SK-N-SH treated with all-trans-retinoic acid at 6 μM for 48 hours (cell line): ENCODE results near the gene LCLAT1.

Source experiments
- ATAC-seq: fragments of 200-7000 bp; cut with Tn5 transposase; 3 replicates; pipeline ENCODE4 v1.9.1; 2020; ENCODE audit warnings: mild to moderate bottlenecking, moderate library complexity
- ARNTL ChIP-seq: fragments of 450-650 bp; formaldehyde crosslinking; IDR thresholded peaks from 2 replicates; pipeline ENCODE4 v1.5.0; 2020; ENCODE audit warnings: low read depth, mild to moderate bottlenecking, moderate library complexity, borderline replicate concordance
- BACH2 ChIP-seq: fragments of 250-450 bp; sonication (Bioruptor Pico); IDR thresholded peaks from 2 replicates; pipeline ENCODE4 v1.9.0; 2021; ENCODE audit warnings: mild to moderate bottlenecking, borderline replicate concordance
- CREB5 ChIP-seq: fragments of 250-450 bp; sonication (Bioruptor Pico); IDR thresholded peaks from 2 replicates; pipeline ENCODE4 v1.5.1; 2020; ENCODE audit warnings: low read depth, mild to moderate bottlenecking, moderate library complexity
- CSDC2 ChIP-seq: fragments of 250-450 bp; sonication (Bioruptor Pico); IDR thresholded peaks from 2 replicates; pipeline ENCODE4 v1.5.0; 2020; ENCODE audit warnings: mild to moderate bottlenecking, moderate library complexity
- CSRNP3 ChIP-seq: fragments of 250-450 bp; sonication (Bioruptor Pico); IDR thresholded peaks from 2 replicates; pipeline ENCODE4 v1.5.1; 2021; ENCODE audit warnings: mild to moderate bottlenecking, moderate library complexity
- ESRRG ChIP-seq: fragments of 250-450 bp; sonication (Bioruptor Pico); IDR thresholded peaks from 2 replicates; pipeline ENCODE4 v1.6.1; 2021; ENCODE audit warnings: mild to moderate bottlenecking
- GLIS3 ChIP-seq: fragments of 250-450 bp; sonication (Bioruptor Pico); IDR thresholded peaks from 2 replicates; pipeline ENCODE4 v1.5.0; 2020; ENCODE audit warnings: mild to moderate bottlenecking, moderate library complexity
- ISL1 ChIP-seq: fragments of 250-450 bp; sonication (Bioruptor Pico); IDR thresholded peaks from 2 replicates; pipeline ENCODE4 v2.1.2; 2022; ENCODE audit warnings: mild to moderate bottlenecking, moderate library complexity
- POU6F1 ChIP-seq: fragments of 250-450 bp; sonication (Bioruptor Pico); IDR thresholded peaks from 2 replicates; pipeline ENCODE4 v1.8.0; 2021; ENCODE audit warnings: low read depth, mild to moderate bottlenecking, moderate library complexity, borderline replicate concordance
- PPARA ChIP-seq: fragments of 250-450 bp; sonication (Bioruptor Pico); IDR thresholded peaks from 2 replicates; pipeline ENCODE4 v1.5.0; 2020; ENCODE audit warnings: mild to moderate bottlenecking, borderline replicate concordance
- RARB ChIP-seq: fragments of 250-450 bp; sonication (Bioruptor Pico); IDR thresholded peaks from 2 replicates; pipeline ENCODE4 v1.8.0; 2021; ENCODE audit warnings: mild to moderate bottlenecking, moderate library complexity
- SNAI2 ChIP-seq: fragments of 250-450 bp; sonication (Bioruptor Pico); IDR thresholded peaks from 2 replicates; pipeline ENCODE4 v1.5.0; 2020; ENCODE audit warnings: mild to moderate bottlenecking, moderate library complexity
- TCF4 ChIP-seq: fragments of 250-450 bp; sonication (Bioruptor Pico); IDR thresholded peaks from 2 replicates; pipeline ENCODE4 v1.8.0; 2021; ENCODE audit warnings: mild to moderate bottlenecking, moderate library complexity, borderline replicate concordance
- TOX ChIP-seq: fragments of 250-450 bp; sonication (Bioruptor Pico); IDR thresholded peaks from 2 replicates; pipeline ENCODE4 v1.8.0; 2021; ENCODE audit warnings: mild to moderate bottlenecking, moderate library complexity, borderline replicate concordance
- ZC3H10 ChIP-seq: fragments of 250-450 bp; sonication (Bioruptor Pico); IDR thresholded peaks from 2 replicates; pipeline ENCODE4 v1.5.1; 2021; ENCODE audit warnings: mild to moderate bottlenecking, moderate library complexity
- ZFP30 ChIP-seq: fragments of 450-650 bp; formaldehyde crosslinking; IDR thresholded peaks from 2 replicates; pipeline ENCODE4 v1.5.0; 2022; ENCODE audit warnings: mild to moderate bottlenecking, moderate library complexity
- ZNF565 ChIP-seq: fragments of 450-650 bp; formaldehyde crosslinking; conservative IDR thresholded peaks from 2 replicates; pipeline ENCODE4 v1.5.0; 2020; ENCODE audit warnings: low read depth, mild to moderate bottlenecking, moderate library complexity
- ZNF70 ChIP-seq: fragments of 450-650 bp; formaldehyde crosslinking; IDR thresholded peaks from 2 replicates; pipeline ENCODE4 v1.5.0; 2020; ENCODE audit warnings: mild to moderate bottlenecking, moderate library complexity
- ZNF8 ChIP-seq: fragments of 450-650 bp; formaldehyde crosslinking; IDR thresholded peaks from 2 replicates; pipeline ENCODE4 v1.5.0; 2020; ENCODE audit warnings: mild to moderate bottlenecking, moderate library complexity
- TF ChIP-seq, protein P1 (sequence below): fragments of 250-450 bp; sonication (Bioruptor Pico); IDR thresholded peaks from 2 replicates; pipeline ENCODE4 v1.8.0; 2020; ENCODE audit warnings: mild to moderate bottlenecking, moderate library complexity, borderline replicate concordance
- TF ChIP-seq, protein P2 (sequence below): fragments of 250-450 bp; sonication (Bioruptor Pico); IDR thresholded peaks from 2 replicates; pipeline ENCODE4 v1.5.0; 2020; ENCODE audit warnings: mild to moderate bottlenecking, moderate library complexity

The LCLAT1 gene

DNA sequence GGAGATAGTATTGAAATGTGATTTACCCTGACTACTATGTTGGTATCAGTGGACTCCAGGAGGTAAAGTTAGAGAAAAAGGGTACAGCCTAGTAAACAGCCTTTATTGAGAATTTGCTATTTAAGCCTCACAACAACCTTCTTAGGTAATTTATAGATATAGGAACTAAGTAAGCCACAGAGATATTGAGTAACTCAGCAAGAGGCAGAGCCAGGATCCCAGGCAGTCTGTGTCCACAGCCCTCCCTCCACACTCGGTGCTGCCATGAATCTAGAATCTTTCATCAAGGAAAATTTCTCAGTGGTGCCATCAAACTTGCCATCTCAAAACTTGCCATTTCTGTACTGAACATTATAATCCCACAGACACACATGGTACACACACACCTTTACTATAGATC, 189.3 kb downstream of the LCLAT1 start:
- no peak for TF ChIP-seq POU6F1 (CRISPR knock-in tag)
- no peak for TF ChIP-seq ZC3H10 (CRISPR knock-in tag)
- no peak for TF ChIP-seq ARNTL (CRISPR knock-in tag)
- ATAC-seq = no peak

DNA sequence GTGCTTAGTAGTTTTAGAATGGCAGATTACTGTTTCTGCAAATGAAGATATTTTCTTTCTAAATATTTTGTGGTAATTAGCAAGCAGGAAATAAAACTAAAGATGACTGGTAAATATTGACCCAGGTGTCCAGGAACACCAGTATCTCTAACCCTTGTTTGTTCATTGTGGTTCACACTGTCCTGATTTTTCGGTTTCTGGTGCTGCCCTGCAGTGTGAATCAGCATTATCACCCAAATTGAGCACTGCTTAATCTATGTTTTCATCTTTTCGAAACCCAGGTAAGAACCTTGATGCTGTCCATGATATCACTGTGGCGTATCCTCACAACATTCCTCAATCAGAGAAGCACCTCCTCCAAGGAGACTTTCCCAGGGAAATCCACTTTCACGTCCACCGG, 192.8 kb downstream of the LCLAT1 start:
- ATAC-seq = no peak
- TF ChIP-seq CREB5 (CRISPR knock-in tag) (no peak), PPARA (no peak), RARB (CRISPR knock-in tag) (no peak), ARNTL (CRISPR knock-in tag) (no peak), TCF4 (no peak), ESRRG (CRISPR knock-in tag) (no peak), SNAI2 (CRISPR knock-in tag) (no peak), ZNF8 (CRISPR knock-in tag) (no peak), POU6F1 (CRISPR knock-in tag) (no peak), ZNF70 (CRISPR knock-in tag) (no peak), ZNF565 (no peak), CSDC2 (CRISPR knock-in tag) (no peak), GLIS3 (CRISPR knock-in tag) (no peak), CSRNP3 (CRISPR knock-in tag) (no peak), BACH2 (CRISPR knock-in tag) (no peak), ISL1 (CRISPR knock-in tag) (no peak), TOX (no peak), ZFP30 (CRISPR knock-in tag) (no peak)
- TF ChIP-seq, protein P1, sequence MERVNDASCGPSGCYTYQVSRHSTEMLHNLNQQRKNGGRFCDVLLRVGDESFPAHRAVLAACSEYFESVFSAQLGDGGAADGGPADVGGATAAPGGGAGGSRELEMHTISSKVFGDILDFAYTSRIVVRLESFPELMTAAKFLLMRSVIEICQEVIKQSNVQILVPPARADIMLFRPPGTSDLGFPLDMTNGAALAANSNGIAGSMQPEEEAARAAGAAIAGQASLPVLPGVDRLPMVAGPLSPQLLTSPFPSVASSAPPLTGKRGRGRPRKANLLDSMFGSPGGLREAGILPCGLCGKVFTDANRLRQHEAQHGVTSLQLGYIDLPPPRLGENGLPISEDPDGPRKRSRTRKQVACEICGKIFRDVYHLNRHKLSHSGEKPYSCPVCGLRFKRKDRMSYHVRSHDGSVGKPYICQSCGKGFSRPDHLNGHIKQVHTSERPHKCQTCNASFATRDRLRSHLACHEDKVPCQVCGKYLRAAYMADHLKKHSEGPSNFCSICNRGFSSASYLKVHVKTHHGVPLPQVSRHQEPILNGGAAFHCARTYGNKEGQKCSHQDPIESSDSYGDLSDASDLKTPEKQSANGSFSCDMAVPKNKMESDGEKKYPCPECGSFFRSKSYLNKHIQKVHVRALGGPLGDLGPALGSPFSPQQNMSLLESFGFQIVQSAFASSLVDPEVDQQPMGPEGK (CRISPR knock-in tag) = no peak
- TF ChIP-seq, protein P2, sequence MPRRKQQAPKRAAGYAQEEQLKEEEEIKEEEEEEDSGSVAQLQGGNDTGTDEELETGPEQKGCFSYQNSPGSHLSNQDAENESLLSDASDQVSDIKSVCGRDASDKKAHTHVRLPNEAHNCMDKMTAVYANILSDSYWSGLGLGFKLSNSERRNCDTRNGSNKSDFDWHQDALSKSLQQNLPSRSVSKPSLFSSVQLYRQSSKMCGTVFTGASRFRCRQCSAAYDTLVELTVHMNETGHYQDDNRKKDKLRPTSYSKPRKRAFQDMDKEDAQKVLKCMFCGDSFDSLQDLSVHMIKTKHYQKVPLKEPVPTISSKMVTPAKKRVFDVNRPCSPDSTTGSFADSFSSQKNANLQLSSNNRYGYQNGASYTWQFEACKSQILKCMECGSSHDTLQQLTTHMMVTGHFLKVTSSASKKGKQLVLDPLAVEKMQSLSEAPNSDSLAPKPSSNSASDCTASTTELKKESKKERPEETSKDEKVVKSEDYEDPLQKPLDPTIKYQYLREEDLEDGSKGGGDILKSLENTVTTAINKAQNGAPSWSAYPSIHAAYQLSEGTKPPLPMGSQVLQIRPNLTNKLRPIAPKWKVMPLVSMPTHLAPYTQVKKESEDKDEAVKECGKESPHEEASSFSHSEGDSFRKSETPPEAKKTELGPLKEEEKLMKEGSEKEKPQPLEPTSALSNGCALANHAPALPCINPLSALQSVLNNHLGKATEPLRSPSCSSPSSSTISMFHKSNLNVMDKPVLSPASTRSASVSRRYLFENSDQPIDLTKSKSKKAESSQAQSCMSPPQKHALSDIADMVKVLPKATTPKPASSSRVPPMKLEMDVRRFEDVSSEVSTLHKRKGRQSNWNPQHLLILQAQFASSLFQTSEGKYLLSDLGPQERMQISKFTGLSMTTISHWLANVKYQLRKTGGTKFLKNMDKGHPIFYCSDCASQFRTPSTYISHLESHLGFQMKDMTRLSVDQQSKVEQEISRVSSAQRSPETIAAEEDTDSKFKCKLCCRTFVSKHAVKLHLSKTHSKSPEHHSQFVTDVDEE (CRISPR knock-in tag) = no peak
